BJ (cell line): ENCODE data around the gene POU2F3. TPM values are rescaled to one million over a fixed set of nuclear protein-coding genes. Genes with fewer than 3 reads are reported as not detected.

Source experiments
- CTCF ChIA-PET: fragments of 350-600 bp; formaldehyde crosslinking; extraction: SDS; loops from one replicate; lab custom pipeline; 2021; ENCODE audit warnings: antibody characterized with exemption, inconsistent platforms; lab: Yijun Ruan, JAX
- POLR2A ChIA-PET: fragments of 300-600 bp; sonication (Branson Sonifier 250); formaldehyde crosslinking; extraction: SDS; loops from one replicate; lab custom pipeline; 2021; ENCODE audit warnings: antibody characterized with exemption; lab: Charles Lee
- DNase-seq: peaks from one replicate; pipeline ENCODE4 v3.0.0-alpha.2; 2011; ENCODE audit warnings: low read depth
- H3K27me3 ChIP-seq: 2 replicates; pipeline ENCODE4 v1.6.0; 2011; ENCODE audit warnings: low read length; ENCODE audit not compliant: control insufficient read depth, insufficient read depth
- H3K36me3 ChIP-seq: 2 replicates; pipeline ENCODE4 v1.5.1; 2011; ENCODE audit warnings: low read length; ENCODE audit not compliant: control insufficient read depth, insufficient read depth
- H3K4me3 ChIP-seq: 2 replicates; pipeline ENCODE4 v1.5.1; 2011; ENCODE audit warnings: low read depth, mild to moderate bottlenecking, control low read depth, low read length
- polyA plus RNA-seq: library from polyadenylated mRNA; depleted of rRNA; stranded (reverse); fragments of >200 nt; gene quantifications from 2 replicates; pipeline ENCODE4 v1.2.3, GENCODE V29; 2011
- TF ChIP-seq, protein P1 (sequence below): IDR thresholded peaks from 2 replicates; pipeline ENCODE4 v1.5.1; 2011; ENCODE audit warnings: low read depth, mild to moderate bottlenecking, control low read depth, inconsistent platforms, low read length, moderate library complexity; ENCODE audit not compliant: insufficient read depth

POU2F3 gene
- polyA plus RNA-seq, 1 experiment = 0.06 TPM

DNA sequence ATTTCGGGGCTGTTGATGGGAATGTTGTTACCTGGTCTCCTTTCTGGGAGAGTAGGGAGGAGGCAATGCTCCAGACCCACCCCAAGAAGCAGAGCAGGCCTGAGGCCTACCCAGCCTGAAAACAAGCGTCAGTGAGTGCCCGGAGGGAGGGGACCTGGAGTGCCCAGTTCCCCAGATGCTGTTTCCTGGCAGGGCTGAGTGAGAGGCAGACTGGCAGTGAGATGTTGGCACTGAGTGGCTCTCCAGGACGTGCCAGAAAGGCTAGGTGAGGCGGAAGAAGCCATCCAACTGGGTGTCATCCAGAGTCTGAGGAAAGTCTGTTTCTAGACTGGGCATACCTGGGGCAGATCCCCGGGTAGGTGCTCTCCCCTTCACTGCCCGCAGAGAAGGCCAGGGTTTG is 1.3 kb downstream of the POU2F3 start:
- Histone ChIP-seq H3K27me3 (peaks cover 55% of the 10 kb centered on the region), H3K36me3 (no peaks in the 10 kb centered on the region), H3K4me3 (no peak overlapping the region)
- ChIA-PET CTCF (interaction anchor here (0.6 to 14.1 kb wide), 2 partner anchors 59 to 121 kb away, joined by 3 to 219 read pairs; no protein-coding TSS in a partner anchor), POLR2A (no interaction called here)
- no peak for DNase-seq
- TF ChIP-seq, protein P1, sequence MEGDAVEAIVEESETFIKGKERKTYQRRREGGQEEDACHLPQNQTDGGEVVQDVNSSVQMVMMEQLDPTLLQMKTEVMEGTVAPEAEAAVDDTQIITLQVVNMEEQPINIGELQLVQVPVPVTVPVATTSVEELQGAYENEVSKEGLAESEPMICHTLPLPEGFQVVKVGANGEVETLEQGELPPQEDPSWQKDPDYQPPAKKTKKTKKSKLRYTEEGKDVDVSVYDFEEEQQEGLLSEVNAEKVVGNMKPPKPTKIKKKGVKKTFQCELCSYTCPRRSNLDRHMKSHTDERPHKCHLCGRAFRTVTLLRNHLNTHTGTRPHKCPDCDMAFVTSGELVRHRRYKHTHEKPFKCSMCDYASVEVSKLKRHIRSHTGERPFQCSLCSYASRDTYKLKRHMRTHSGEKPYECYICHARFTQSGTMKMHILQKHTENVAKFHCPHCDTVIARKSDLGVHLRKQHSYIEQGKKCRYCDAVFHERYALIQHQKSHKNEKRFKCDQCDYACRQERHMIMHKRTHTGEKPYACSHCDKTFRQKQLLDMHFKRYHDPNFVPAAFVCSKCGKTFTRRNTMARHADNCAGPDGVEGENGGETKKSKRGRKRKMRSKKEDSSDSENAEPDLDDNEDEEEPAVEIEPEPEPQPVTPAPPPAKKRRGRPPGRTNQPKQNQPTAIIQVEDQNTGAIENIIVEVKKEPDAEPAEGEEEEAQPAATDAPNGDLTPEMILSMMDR = no peak

DNA sequence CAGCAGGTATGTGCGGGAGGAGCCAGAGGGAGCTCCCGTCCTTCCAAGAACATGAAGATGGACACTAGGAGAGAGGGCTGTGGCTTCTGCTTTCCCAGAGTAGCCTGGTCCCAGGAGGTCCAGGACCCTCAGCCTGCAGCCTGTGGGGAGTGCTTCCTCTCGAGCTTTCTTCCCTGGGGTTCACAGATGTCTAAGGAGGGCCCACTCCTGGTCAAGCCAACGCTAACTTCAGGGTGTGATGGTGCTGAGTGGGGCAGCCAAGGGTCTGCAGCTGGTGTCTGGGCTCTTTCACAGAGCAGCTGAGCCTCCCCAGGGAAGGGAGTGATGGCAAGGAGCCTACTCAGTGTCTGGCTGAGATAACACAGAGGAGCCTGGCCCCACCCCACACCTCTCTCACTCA is 3.3 kb downstream of the POU2F3 start:
- H3K36me3 ChIP-seq = no peaks in the 10 kb centered on the region
- no peak for DNase-seq
- H3K4me3 ChIP-seq = no peak overlapping the region
- ChIA-PET POLR2A (no interaction called here), CTCF (interaction anchor here (1.1 to 2.7 kb wide), 4 partner anchors 10 to 70 kb away, joined by 4 to 10 read pairs (median 6); no protein-coding TSS in a partner anchor)
- peaks cover 51% of the 10 kb centered on the region for H3K27me3 ChIP-seq
- TF ChIP-seq, protein P1 = no peak

DNA sequence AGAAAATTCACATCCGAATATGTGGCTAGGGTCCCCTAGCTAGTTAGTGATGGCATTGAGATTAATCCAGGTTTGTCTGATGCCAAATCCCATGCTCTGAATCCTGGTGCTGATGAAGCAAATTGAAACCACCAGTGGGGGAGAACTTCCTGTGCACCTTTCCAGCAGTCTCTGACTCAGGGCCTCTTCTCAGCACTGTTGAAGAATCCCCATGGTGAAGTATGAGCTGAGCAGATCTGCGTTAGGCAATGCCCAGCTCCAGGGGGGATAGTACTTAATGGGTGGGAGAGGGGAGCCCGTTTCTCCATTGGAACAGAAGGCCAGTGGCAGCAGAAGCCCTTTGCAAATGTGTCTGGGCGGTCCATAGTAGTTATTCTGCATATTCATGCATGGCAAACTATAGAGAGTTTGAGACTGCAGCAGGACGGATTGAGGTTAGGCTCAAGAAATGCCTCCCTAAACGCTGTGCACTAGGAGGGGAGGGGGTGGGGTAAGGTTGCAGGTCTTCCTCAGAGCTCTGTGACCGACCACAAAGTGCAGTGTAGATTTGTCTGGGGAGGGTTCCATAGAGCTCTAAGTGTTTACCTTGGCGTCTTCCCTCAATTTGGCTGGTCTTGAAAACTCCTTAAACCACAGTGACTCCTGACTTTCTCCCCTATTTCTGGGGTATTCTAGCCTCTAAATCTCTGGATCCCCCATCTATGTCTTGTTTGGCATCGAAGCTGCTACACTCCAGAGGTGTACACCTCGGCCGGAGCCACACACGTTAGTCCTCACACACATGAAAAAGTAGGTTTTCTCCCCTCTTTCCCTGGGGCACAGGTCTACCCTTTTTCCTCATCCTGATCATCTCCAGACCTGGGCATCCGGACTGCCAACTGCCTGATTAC is 4.8 kb downstream of the POU2F3 start:
- POLR2A ChIA-PET = no interaction called here
- Histone ChIP-seq H3K27me3 (peaks cover 40% of the 10 kb centered on the region), H3K36me3 (no peaks in the 10 kb centered on the region), H3K4me3 (no peak overlapping the region)
- DNase-seq = no peak
- CTCF ChIA-PET = interaction anchor here (0.6 to 7.0 kb wide), 6 partner anchors 10 to 620 kb away, joined by 3 to 57 read pairs (median 6); no protein-coding TSS in a partner anchor
- TF ChIP-seq, protein P1 = no peak

DNA sequence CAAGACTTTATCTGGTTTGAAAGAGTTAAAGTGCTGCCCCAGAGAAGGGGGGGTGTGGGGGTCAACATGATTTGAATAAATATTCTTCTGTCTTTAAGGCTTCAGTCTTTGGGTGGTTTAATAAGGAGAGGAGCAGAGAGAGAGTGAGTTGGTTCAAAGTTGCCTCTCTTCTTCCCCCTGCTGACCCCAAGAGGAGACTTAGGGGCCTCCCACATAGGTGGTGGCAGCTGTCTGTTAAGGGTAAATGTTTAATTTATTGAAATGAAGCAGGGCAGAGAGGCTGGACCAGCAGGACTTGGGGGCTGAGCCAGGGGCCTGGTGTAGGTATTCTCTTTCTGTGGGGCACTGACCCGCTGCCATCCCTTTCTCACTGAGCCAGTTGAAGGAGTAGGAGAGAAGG is 5.5 kb downstream of the POU2F3 start:
- CTCF ChIA-PET = interaction anchor here (2.7 to 7.0 kb wide), 2 partner anchors 11 to 57 kb away, joined by 9 to 57 read pairs; no protein-coding TSS in a partner anchor
- POLR2A ChIA-PET = no interaction called here
- Histone ChIP-seq H3K27me3 (peaks cover 40% of the 10 kb centered on the region), H3K4me3 (no peak overlapping the region), H3K36me3 (no peaks in the 10 kb centered on the region)
- TF ChIP-seq, protein P1 = no peak
- no peak for DNase-seq

DNA sequence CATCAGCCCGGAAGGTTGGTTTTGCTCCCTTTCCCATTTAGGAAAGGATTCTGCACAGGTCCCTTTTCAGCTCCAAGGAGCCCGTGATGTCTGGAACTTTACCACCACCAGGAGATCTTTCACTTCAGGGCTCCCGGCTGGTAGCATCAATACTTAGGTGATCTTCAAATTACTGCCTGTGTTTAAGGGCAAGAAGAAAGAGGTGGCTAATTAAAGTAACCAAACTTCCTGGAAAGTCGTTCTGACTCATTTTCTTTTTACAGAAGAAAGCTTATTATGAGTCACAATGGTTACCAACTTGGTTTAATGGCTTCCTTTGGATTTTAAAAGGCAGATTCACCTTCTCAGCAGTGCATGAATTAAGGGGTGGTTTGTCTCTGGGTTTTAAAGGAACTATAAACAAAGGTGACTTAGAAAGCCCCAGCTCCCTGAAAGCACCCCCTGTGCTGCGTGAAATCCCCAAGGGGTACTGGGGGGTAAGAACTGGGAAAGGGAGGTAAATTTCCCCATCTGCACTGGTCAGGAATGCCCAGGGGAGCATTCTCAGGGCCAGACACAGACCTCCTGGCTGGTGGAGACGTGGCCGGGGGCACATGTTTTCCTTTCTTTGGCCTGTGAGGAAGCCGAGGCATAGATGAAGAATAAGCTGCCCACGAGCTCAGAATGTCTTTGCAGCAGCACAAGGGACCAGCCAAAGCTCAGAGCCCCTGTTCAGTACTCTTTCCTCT is 8.8 kb downstream of the POU2F3 start:
- TF ChIP-seq, protein P1 = no peak
- Histone ChIP-seq H3K4me3 (no peak overlapping the region), H3K36me3 (no peaks in the 10 kb centered on the region), H3K27me3 (peaks cover 27% of the 10 kb centered on the region)
- DNase-seq = no peak
- ChIA-PET CTCF (interaction anchor here (1.8 to 7.0 kb wide), 5 partner anchors 10 to 79 kb away, joined by 4 to 57 read pairs (median 22); no protein-coding TSS in a partner anchor), POLR2A (no interaction called here)
